SK-N-SH (cell line): ENCODE data around the gene MAP3K4. TPM values are rescaled to one million over a fixed set of nuclear protein-coding genes. Genes with fewer than 3 reads are reported as not detected.

Source experiments
- CTCF ChIA-PET: fragments of 300-600, 350-600 bp; formaldehyde crosslinking; extraction: SDS; loops from one replicate; lab custom pipeline; 2021; lab: Yijun Ruan, JAX
- POLR2A ChIA-PET: fragments of 350-600 bp; sonication (Branson Sonifier 250); formaldehyde crosslinking; extraction: SDS; loops from one replicate; lab custom pipeline; 2020; ENCODE audit warnings: antibody characterized with exemption, inconsistent platforms; lab: Yijun Ruan, JAX
- DNase-seq: peaks from one replicate; pipeline ENCODE4 v3.0.0; 2012
- H2AFZ ChIP-seq: fragments of 200-600 bp; sonication (generic); 2 replicates; pipeline ENCODE4 v1.8.1; 2016; ENCODE audit warnings: antibody characterized with exemption, mild to moderate bottlenecking, low read depth
- H3F3A ChIP-seq: fragments of 200-600 bp; sonication (generic); replicated peaks from 2 replicates; pipeline ENCODE3; 2016; ENCODE audit warnings: antibody characterized with exemption, mild to moderate bottlenecking; ENCODE audit not compliant: insufficient read depth
- H3K27ac ChIP-seq, 2 experiments: fragments of 200-500 bp in 1 of 2; fragments of 200-600 bp in 1 of 2; sonication (Bioruptor generic) in 1 of 2; sonication (generic), shearing (Covaris generic) in 1 of 2; 2 replicates each; pipeline versions ENCODE4 v1.5.1 to v1.6.1; 2014 to 2016; ENCODE audit warnings: low read depth in 2 of 2, inconsistent platforms in 1 of 2, low read length in 1 of 2, mild to moderate bottlenecking in 1 of 2, mixed read lengths in 1 of 2
- H3K27me3 ChIP-seq: fragments of 200-600 bp; sonication (generic), shearing (Covaris generic); 2 replicates; pipeline ENCODE4 v1.6.1; 2016; ENCODE audit warnings: mixed run types; ENCODE audit not compliant: insufficient read depth
- H3K36me3 ChIP-seq, 2 experiments: fragments of 200-500 bp in 1 of 2; fragments of 200-600 bp in 1 of 2; sonication (Bioruptor generic) in 1 of 2; sonication (generic) in 1 of 2; replicated peaks in 1 of 2; 2 replicates each; pipeline versions ENCODE3 to v1.5.1; 2014 to 2016; ENCODE audit warnings: low read length in 1 of 2, mild to moderate bottlenecking in 1 of 2; ENCODE audit not compliant: insufficient read depth in 2 of 2, control insufficient read depth in 1 of 2
- H3K4me1 ChIP-seq, 2 experiments: fragments of 200-500 bp in 1 of 2; fragments of 200-600 bp in 1 of 2; sonication (Bioruptor generic) in 1 of 2; sonication (generic), shearing (Covaris generic) in 1 of 2; 2 replicates each; pipeline versions ENCODE4 v1.5.1 to v1.6.1; 2014 to 2016; ENCODE audit warnings: low read depth in 1 of 2, low read length in 1 of 2, mixed run types in 1 of 2; ENCODE audit not compliant: insufficient read depth in 2 of 2, control insufficient read depth in 1 of 2
- H3K4me2 ChIP-seq: fragments of 200-600 bp; sonication (generic), shearing (Covaris generic); 2 replicates; pipeline ENCODE4 v1.6.1; 2017; ENCODE audit warnings: mixed run types
- H3K4me3 ChIP-seq, 2 experiments: fragments of 200-500 bp in 1 of 2; fragments of 200-600 bp in 1 of 2; sonication (Bioruptor generic) in 1 of 2; sonication (generic), shearing (Covaris generic) in 1 of 2; 2 replicates each; pipeline versions ENCODE4 v1.5.1 to v1.8.1; 2014 to 2016; ENCODE audit warnings: low read depth in 2 of 2, inconsistent platforms in 1 of 2, low read length in 1 of 2, mild to moderate bottlenecking in 1 of 2, mixed read lengths in 1 of 2, moderate library complexity in 1 of 2
- H3K79me2 ChIP-seq: fragments of 200-600 bp; sonication (generic); 2 replicates; pipeline ENCODE4 v1.8.1; 2017; ENCODE audit warnings: mild to moderate bottlenecking; ENCODE audit not compliant: insufficient read depth
- H3K9ac ChIP-seq: fragments of 200-600 bp; sonication (generic); 2 replicates; pipeline ENCODE4 v1.6.1; 2017; ENCODE audit warnings: mixed run types
- H3K9me2 ChIP-seq: fragments of 200-600 bp; sonication (generic); 2 replicates; pipeline ENCODE4 v1.6.1; 2017; ENCODE audit warnings: mixed run types
- H3K9me3 ChIP-seq: fragments of 200-600 bp; sonication (generic); 2 replicates; pipeline ENCODE4 v1.6.1; 2017; ENCODE audit warnings: mixed run types, mild to moderate bottlenecking, moderate library complexity
- H4K20me1 ChIP-seq: fragments of 200-600 bp; sonication (generic); 2 replicates; pipeline ENCODE4 v1.6.1; 2017; ENCODE audit warnings: mild to moderate bottlenecking, mixed run types; ENCODE audit not compliant: insufficient read depth
- ELF1 ChIP-seq: IDR thresholded peaks from 2 replicates; pipeline ENCODE4 v1.4.0; 2012
- FOSL2 ChIP-seq: IDR thresholded peaks from 2 replicates; pipeline ENCODE4 v1.4.0; 2012; ENCODE audit warnings: low read depth, mild to moderate bottlenecking, moderate library complexity, borderline replicate concordance
- FOXM1 ChIP-seq: IDR thresholded peaks from 2 replicates; pipeline ENCODE4 v1.4.0; 2012; ENCODE audit warnings: low read depth, mild to moderate bottlenecking
- GATA2 ChIP-seq: sonication (generic); formaldehyde crosslinking; IDR thresholded peaks from 2 replicates; pipeline ENCODE4 v1.5.0; 2020; ENCODE audit warnings: mild to moderate bottlenecking, missing genetic modification reagents
- NFIC ChIP-seq: IDR thresholded peaks from 2 replicates; pipeline ENCODE4 v1.4.0; 2012; ENCODE audit warnings: borderline replicate concordance
- NRF1 ChIP-seq: IDR thresholded peaks from 2 replicates; pipeline ENCODE4 v1.6.1; 2012; ENCODE audit warnings: low read depth, mild to moderate bottlenecking, low read length
- POLR2AphosphoS5 ChIP-seq: IDR thresholded peaks from 2 replicates; pipeline ENCODE4 v1.6.1; 2012; ENCODE audit warnings: low read depth, low read length
- RCOR1 ChIP-seq: fragments of 150-350 bp; IDR thresholded peaks from 2 replicates; pipeline ENCODE4 v1.6.1; 2017; ENCODE audit warnings: antibody characterized with exemption, low read length
- RFX5 ChIP-seq: IDR thresholded peaks from 2 replicates; pipeline ENCODE4 v1.6.1; 2012; ENCODE audit warnings: mild to moderate bottlenecking, improper control_type of control experiment, low read length
- RXRA ChIP-seq: IDR thresholded peaks from 2 replicates; pipeline ENCODE4 v1.4.0; 2012; ENCODE audit warnings: low read depth, mild to moderate bottlenecking, borderline replicate concordance
- SMC3 ChIP-seq: IDR thresholded peaks from 2 replicates; pipeline ENCODE4 v1.6.1; 2012; ENCODE audit warnings: low read depth, low read length, improper control_type of control experiment
- TAF1 ChIP-seq: IDR thresholded peaks from 2 replicates; pipeline ENCODE4 v1.6.1; 2012; ENCODE audit warnings: low read depth, mild to moderate bottlenecking, low read length, moderate library complexity, borderline replicate concordance
- TEAD4 ChIP-seq: IDR thresholded peaks from 2 replicates; pipeline ENCODE4 v1.4.0; 2012; ENCODE audit warnings: mild to moderate bottlenecking, borderline replicate concordance; ENCODE audit not compliant: insufficient read depth
- YY1 ChIP-seq: IDR thresholded peaks from 2 replicates; pipeline ENCODE4 v1.4.0; 2012; ENCODE audit warnings: low read depth, mild to moderate bottlenecking
- WGBS: methylation state at CpG from one replicate; pipeline ENCODE4 v1.1.6; 2017; ENCODE audit warnings: low lambda C conversion rate; 5-methylcytosine and 5-hydroxymethylcytosine counted together
- polyA plus RNA-seq, 3 experiments: library from polyadenylated mRNA; depleted of rRNA; stranded (reverse); fragments of >200 nt; gene quantifications; 2 replicates each; pipeline ENCODE4 v1.2.3, GENCODE V29; 2012
- TF ChIP-seq, protein P1 (sequence below): fragments of 150-350 bp; IDR thresholded peaks from 2 replicates; pipeline ENCODE4 v1.6.1; 2017; ENCODE audit warnings: antibody characterized with exemption, low read length, low read depth, borderline replicate concordance
- TF ChIP-seq, protein P2 (sequence below): IDR thresholded peaks from 2 replicates; pipeline ENCODE4 v1.4.0; 2012; ENCODE audit warnings: low read depth, borderline replicate concordance
- TF ChIP-seq, protein P3 (sequence below): IDR thresholded peaks from 2 replicates; pipeline ENCODE4; 2012
- TF ChIP-seq, protein P4 (sequence below): fragments of 200-600 bp; sonication (generic); IDR thresholded peaks from 2 replicates; pipeline ENCODE4 v1.6.1; 2017; ENCODE audit warnings: antibody characterized with exemption, mild to moderate bottlenecking, moderate library complexity

MAP3K4 gene
- polyA plus RNA-seq, 1 of the 3 experiments (the other 2 are of a cell fraction) = 6.8 TPM

DNA sequence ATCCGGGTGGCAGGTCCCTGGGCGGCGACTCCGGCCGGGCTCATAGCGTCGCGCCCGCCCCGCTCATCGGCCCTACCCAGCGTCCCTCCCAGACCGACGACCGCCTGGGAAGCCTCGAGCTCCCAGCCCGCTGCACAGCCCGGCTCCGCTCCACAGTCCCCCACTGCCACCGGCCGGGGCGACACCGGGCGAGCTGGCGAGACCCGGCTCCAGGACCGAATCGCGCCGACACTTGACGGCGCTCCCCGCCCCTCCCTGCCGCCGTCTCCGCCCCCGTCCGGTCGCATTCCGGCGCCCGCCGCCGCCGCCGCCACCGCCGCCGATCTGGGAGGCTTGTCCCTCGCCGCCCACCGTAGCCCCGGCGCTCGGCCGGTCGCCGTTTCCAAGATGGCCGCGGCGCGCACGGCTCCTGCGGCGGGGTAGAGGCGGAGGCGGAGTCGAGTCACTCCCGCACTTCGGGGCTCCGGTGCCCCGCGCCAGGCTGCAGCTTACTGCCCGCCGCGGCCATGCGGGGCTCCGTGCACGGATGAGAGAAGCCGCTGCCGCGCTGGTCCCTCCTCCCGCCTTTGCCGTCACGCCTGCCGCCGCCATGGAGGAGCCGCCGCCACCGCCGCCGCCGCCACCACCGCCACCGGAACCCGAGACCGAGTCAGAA, at the start of gene MAP3K4 (continued):
- TF ChIP-seq FOXM1 (no peak), RCOR1 (no peak), POLR2AphosphoS5 (no peak), GATA2 (CRISPR knock-in tag) (no peak), NFIC (0 out of 2 replicates have a peak, but pooled peaks have one; percentile 14), RFX5 (no peak), FOSL2 (no peak), YY1 (peak; percentile 93), TAF1 (peak; percentile 91), TEAD4 (no peak)
- TF ChIP-seq, protein P1, sequence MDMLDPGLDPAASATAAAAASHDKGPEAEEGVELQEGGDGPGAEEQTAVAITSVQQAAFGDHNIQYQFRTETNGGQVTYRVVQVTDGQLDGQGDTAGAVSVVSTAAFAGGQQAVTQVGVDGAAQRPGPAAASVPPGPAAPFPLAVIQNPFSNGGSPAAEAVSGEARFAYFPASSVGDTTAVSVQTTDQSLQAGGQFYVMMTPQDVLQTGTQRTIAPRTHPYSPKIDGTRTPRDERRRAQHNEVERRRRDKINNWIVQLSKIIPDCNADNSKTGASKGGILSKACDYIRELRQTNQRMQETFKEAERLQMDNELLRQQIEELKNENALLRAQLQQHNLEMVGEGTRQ = no peak
- TF ChIP-seq, protein P2, sequence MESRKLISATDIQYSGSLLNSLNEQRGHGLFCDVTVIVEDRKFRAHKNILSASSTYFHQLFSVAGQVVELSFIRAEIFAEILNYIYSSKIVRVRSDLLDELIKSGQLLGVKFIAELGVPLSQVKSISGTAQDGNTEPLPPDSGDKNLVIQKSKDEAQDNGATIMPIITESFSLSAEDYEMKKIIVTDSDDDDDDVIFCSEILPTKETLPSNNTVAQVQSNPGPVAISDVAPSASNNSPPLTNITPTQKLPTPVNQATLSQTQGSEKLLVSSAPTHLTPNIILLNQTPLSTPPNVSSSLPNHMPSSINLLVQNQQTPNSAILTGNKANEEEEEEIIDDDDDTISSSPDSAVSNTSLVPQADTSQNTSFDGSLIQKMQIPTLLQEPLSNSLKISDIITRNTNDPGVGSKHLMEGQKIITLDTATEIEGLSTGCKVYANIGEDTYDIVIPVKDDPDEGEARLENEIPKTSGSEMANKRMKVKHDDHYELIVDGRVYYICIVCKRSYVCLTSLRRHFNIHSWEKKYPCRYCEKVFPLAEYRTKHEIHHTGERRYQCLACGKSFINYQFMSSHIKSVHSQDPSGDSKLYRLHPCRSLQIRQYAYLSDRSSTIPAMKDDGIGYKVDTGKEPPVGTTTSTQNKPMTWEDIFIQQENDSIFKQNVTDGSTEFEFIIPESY = no peak
- TF ChIP-seq, protein P3, sequence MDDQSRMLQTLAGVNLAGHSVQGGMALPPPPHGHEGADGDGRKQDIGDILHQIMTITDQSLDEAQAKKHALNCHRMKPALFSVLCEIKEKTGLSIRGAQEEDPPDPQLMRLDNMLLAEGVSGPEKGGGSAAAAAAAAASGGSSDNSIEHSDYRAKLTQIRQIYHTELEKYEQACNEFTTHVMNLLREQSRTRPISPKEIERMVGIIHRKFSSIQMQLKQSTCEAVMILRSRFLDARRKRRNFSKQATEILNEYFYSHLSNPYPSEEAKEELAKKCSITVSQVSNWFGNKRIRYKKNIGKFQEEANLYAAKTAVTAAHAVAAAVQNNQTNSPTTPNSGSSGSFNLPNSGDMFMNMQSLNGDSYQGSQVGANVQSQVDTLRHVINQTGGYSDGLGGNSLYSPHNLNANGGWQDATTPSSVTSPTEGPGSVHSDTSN = 0 out of 2 replicates have a peak, but pooled peaks have one; percentile 19

DNA sequence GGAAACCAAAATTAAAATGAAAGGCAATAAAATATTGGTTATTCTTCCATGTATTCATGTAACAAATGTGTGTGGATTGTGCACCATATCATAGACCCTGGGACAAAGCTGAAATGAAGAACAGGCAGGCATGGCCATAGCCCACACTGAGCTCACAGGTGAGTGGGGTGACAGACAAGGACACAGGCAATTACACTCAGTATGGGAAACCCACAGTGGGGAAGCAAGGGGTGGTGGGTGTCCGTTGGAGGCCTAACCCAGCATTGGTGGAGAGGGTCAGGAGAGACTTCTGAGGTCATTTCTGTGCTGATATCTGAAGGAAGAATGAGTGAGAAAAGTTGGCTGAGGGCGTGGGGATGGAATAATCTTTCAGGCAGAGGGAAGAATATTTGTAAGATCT, 47.6 kb upstream of the MAP3K4 start:
- Histone ChIP-seq H3K9ac (no peak overlapping the region), H3F3A (no peaks in the 10 kb centered on the region), H3K27ac (no peak overlapping the region), H3K9me2 (no peaks in the 10 kb centered on the region), H3K4me1 (no peaks in the 10 kb centered on the region; a peak in 1 of 4 replicates), H3K4me2 (no peak overlapping the region), H4K20me1 (no peaks in the 10 kb centered on the region), H3K4me3 (no peak overlapping the region), H2AFZ (no peak overlapping the region), H3K9me3 (no peaks in the 10 kb centered on the region), H3K27me3 (no peaks in the 10 kb centered on the region), H3K79me2 (no peaks in the 10 kb centered on the region), H3K36me3 (no peaks in the 10 kb centered on the region)
- 13% methylated on average over 2 of the region's 2 CpGs for WGBS
- TF ChIP-seq TAF1 (no peak), SMC3 (no peak), NRF1 (no peak), NFIC (no peak), RXRA (no peak), GATA2 (CRISPR knock-in tag) (no peak), YY1 (no peak), FOXM1 (no peak), RFX5 (no peak), ELF1 (no peak), FOSL2 (no peak)
- TF ChIP-seq, protein P4, sequence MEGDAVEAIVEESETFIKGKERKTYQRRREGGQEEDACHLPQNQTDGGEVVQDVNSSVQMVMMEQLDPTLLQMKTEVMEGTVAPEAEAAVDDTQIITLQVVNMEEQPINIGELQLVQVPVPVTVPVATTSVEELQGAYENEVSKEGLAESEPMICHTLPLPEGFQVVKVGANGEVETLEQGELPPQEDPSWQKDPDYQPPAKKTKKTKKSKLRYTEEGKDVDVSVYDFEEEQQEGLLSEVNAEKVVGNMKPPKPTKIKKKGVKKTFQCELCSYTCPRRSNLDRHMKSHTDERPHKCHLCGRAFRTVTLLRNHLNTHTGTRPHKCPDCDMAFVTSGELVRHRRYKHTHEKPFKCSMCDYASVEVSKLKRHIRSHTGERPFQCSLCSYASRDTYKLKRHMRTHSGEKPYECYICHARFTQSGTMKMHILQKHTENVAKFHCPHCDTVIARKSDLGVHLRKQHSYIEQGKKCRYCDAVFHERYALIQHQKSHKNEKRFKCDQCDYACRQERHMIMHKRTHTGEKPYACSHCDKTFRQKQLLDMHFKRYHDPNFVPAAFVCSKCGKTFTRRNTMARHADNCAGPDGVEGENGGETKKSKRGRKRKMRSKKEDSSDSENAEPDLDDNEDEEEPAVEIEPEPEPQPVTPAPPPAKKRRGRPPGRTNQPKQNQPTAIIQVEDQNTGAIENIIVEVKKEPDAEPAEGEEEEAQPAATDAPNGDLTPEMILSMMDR = no peak
- TF ChIP-seq, protein P3 = no peak
- TF ChIP-seq, protein P1 = no peak
- DNase-seq = no peak
- ChIA-PET CTCF (interaction anchor here (0.6 to 2.3 kb wide), 4 partner anchors 27 to 430 kb away, joined by 4 to 12 read pairs (median 6); no protein-coding TSS in a partner anchor), POLR2A (no interaction called here)
